H1 (cell line): ENCODE measurements around the gene MGLL. TPM values are rescaled to one million over a fixed set of nuclear protein-coding genes. Genes with fewer than 3 reads are reported as not detected.

ENCODE experiments used
- CTCF ChIA-PET: fragments of 300-600 bp; sonication (Branson Sonifier 250); formaldehyde crosslinking; loops from one replicate; lab custom pipeline; 2021; ENCODE audit not compliant: partially characterized antibody; lab: Charles Lee
- POLR2A ChIA-PET: fragments of 300-600 bp; sonication (Branson Sonifier 250); formaldehyde crosslinking; loops from one replicate; lab custom pipeline; 2021; ENCODE audit warnings: inconsistent platforms; ENCODE audit not compliant: partially characterized antibody; lab: Charles Lee
- DNase-seq, 2 experiments: peaks; one replicate each; pipeline versions ENCODE4 v3.0.0 to v3.0.0-alpha.2; 2010 to 2022; ENCODE audit warnings: low spot score in 2 of 2, low read depth in 1 of 2, mixed read lengths in 1 of 2
- FAIRE-seq: peaks from 2 replicates; lab custom pipeline; 2011; peaks lifted over from hg19 to GRCh38; lab: Jason Lieb, UNC
- H2AFZ ChIP-seq: 2 replicates; pipeline ENCODE4 v1.8.1; 2012; ENCODE audit warnings: low read length, inconsistent platforms
- H2AK5ac ChIP-seq: 2 replicates; pipeline ENCODE4 v1.6.1; 2013; ENCODE audit warnings: low read depth, low read length
- H2BK120ac ChIP-seq: replicated peaks from 2 replicates; pipeline ENCODE3; 2013; ENCODE audit warnings: low read depth, low read length, inconsistent platforms
- H2BK12ac ChIP-seq: 2 replicates; pipeline ENCODE4 v1.6.1; 2013; ENCODE audit warnings: low read depth, low read length
- H2BK15ac ChIP-seq: 2 replicates; pipeline ENCODE4 v1.6.1; 2013; ENCODE audit warnings: low read length
- H2BK20ac ChIP-seq: 2 replicates; pipeline ENCODE4 v1.6.1; 2013; ENCODE audit warnings: low read length
- H2BK5ac ChIP-seq: 2 replicates; pipeline ENCODE4 v1.6.1; 2013; ENCODE audit warnings: low read depth, low read length
- H3K14ac ChIP-seq: 2 replicates; pipeline ENCODE4 v1.6.1; 2013; ENCODE audit warnings: inconsistent platforms; ENCODE audit not compliant: insufficient read length
- H3K18ac ChIP-seq: 2 replicates; pipeline ENCODE4 v1.6.1; 2013; ENCODE audit warnings: low read length; ENCODE audit errors: extremely low read depth
- H3K23ac ChIP-seq: 2 replicates; pipeline ENCODE4 v1.6.1; 2013; ENCODE audit warnings: inconsistent platforms; ENCODE audit not compliant: insufficient read length
- H3K23me2 ChIP-seq: 2 replicates; pipeline ENCODE4 v1.6.1; 2013; ENCODE audit warnings: low read depth, low read length
- H3K27ac ChIP-seq: 2 replicates; pipeline ENCODE4 v1.6.1; 2011; ENCODE audit warnings: low read depth, low read length, inconsistent platforms
- H3K27me3 ChIP-seq, 4 experiments: replicated peaks in 1 of 4; 1 replicate in 1 of 4; 2 replicates in 3 of 4; pipeline versions ENCODE4 v1.6.1 to v1.8.1; 2011 to 2013; ENCODE audit warnings: low read length in 3 of 4, mild to moderate bottlenecking in 3 of 4, inconsistent platforms in 2 of 4, mixed read lengths in 2 of 4, moderate library complexity in 1 of 4; ENCODE audit not compliant: control insufficient read depth in 3 of 4, insufficient read depth in 3 of 4; ENCODE audit errors: extremely low read depth in 1 of 4
- H3K36me3 ChIP-seq, 4 experiments: 2 replicates each; pipeline versions ENCODE4 v1.6.1 to v1.8.1; 2011 to 2013; ENCODE audit warnings: mild to moderate bottlenecking in 4 of 4, low read length in 3 of 4, moderate library complexity in 2 of 4, control low read depth in 1 of 4, inconsistent platforms in 1 of 4; ENCODE audit not compliant: insufficient read depth in 4 of 4, control insufficient read depth in 2 of 4
- H3K4ac ChIP-seq: replicated peaks from 2 replicates; pipeline ENCODE3; 2013; ENCODE audit warnings: low read length, low read depth, mixed read lengths, inconsistent platforms; ENCODE audit not compliant: insufficient read length
- H3K4me1 ChIP-seq, 4 experiments: replicated peaks in 1 of 4; 1 replicate in 1 of 4; 2 replicates in 3 of 4; pipeline versions ENCODE4 v1.6.1 to v1.8.1; 2011 to 2013; ENCODE audit warnings: low read length in 3 of 4, inconsistent platforms in 2 of 4, mixed read lengths in 1 of 4; ENCODE audit not compliant: insufficient read depth in 4 of 4, control insufficient read depth in 3 of 4
- H3K4me2 ChIP-seq, 2 experiments: 2 replicates each; pipeline versions ENCODE4 v1.6.1 to v1.8.1; 2011 to 2013; ENCODE audit warnings: low read depth in 2 of 2, low read length in 2 of 2, control low read depth in 1 of 2, inconsistent platforms in 1 of 2, mild to moderate bottlenecking in 1 of 2; ENCODE audit not compliant: insufficient read depth in 1 of 2
- H3K4me3 ChIP-seq, 4 experiments: fragments of 200-600, 300-600 bp in 1 of 4; sonication (generic), shearing (Covaris generic), sonication (Bioruptor Twin) in 1 of 4; 2 replicates each; pipeline versions ENCODE4 v1.5.1 to v1.8.1; 2011 to 2016; ENCODE audit warnings: low read length in 4 of 4, low read depth in 3 of 4, control low read depth in 2 of 4, inconsistent platforms in 2 of 4, mild to moderate bottlenecking in 2 of 4, mixed read lengths in 1 of 4, moderate library complexity in 1 of 4; ENCODE audit not compliant: insufficient read depth in 2 of 4; ENCODE audit errors: extremely low read depth in 1 of 4
- H3K56ac ChIP-seq: replicated peaks from 2 replicates; pipeline ENCODE3; 2013; ENCODE audit warnings: low read depth, mild to moderate bottlenecking, mixed read lengths, low read length, inconsistent platforms; ENCODE audit not compliant: insufficient read length
- H3K79me1 ChIP-seq: 2 replicates; pipeline ENCODE4 v1.6.1; 2013; ENCODE audit warnings: low read depth, low read length, control low read depth
- H3K79me2 ChIP-seq, 2 experiments: 2 replicates each; pipeline versions ENCODE4 v1.6.1 to v1.8.1; 2012 to 2013; ENCODE audit warnings: low read length in 2 of 2, mild to moderate bottlenecking in 2 of 2, inconsistent platforms in 1 of 2; ENCODE audit not compliant: insufficient read depth in 2 of 2, control insufficient read depth in 1 of 2
- H3K9ac ChIP-seq, 4 experiments: replicated peaks in 1 of 4; 1 replicate in 1 of 4; 2 replicates in 3 of 4; pipeline versions ENCODE4 v1.6.1 to v1.8.1; 2011 to 2013; ENCODE audit warnings: low read depth in 3 of 4, low read length in 3 of 4, control low read depth in 2 of 4, mild to moderate bottlenecking in 2 of 4, moderate library complexity in 2 of 4, inconsistent platforms in 1 of 4; ENCODE audit errors: extremely low read depth in 1 of 4
- H3K9me3 ChIP-seq, 2 experiments: 2 replicates each; pipeline versions ENCODE4 v1.6.1 to v1.8.1; 2012 to 2013; ENCODE audit warnings: mild to moderate bottlenecking in 2 of 2, moderate library complexity in 2 of 2, control low read depth in 1 of 2, inconsistent platforms in 1 of 2, low read depth in 1 of 2, low read length in 1 of 2, mixed read lengths in 1 of 2; ENCODE audit not compliant: insufficient read depth in 2 of 2
- H4K20me1 ChIP-seq, 2 experiments: replicated peaks in 1 of 2; 2 replicates each; pipeline versions ENCODE3 to v1.8.1; 2011 to 2013; ENCODE audit warnings: inconsistent platforms in 2 of 2, low read length in 2 of 2, mild to moderate bottlenecking in 1 of 2; ENCODE audit not compliant: insufficient read depth in 2 of 2, control insufficient read depth in 1 of 2
- H4K5ac ChIP-seq: 2 replicates; pipeline ENCODE4 v1.6.1; 2013; ENCODE audit warnings: low read length, low read depth, mixed read lengths, inconsistent platforms; ENCODE audit not compliant: insufficient read length
- H4K8ac ChIP-seq: 2 replicates; pipeline ENCODE4 v1.8.0; 2013; ENCODE audit warnings: mild to moderate bottlenecking, moderate library complexity, low read length, inconsistent platforms; ENCODE audit not compliant: insufficient read depth; ENCODE audit errors: extremely low read depth
- H4K91ac ChIP-seq: replicated peaks from 2 replicates; pipeline ENCODE3; 2013; ENCODE audit warnings: low read length, mixed read lengths, inconsistent platforms; ENCODE audit not compliant: insufficient read length
- ATF3 ChIP-seq: IDR thresholded peaks from 2 replicates; pipeline ENCODE4 v1.6.1; 2011; ENCODE audit warnings: low read depth, mild to moderate bottlenecking, low read length; ENCODE audit not compliant: insufficient read depth
- CBX8 ChIP-seq: fragments of 300-800, 300-1000 bp; sonication (generic); IDR thresholded peaks from 2 replicates; pipeline ENCODE4 v1.7.1; 2016; ENCODE audit warnings: low read depth, low read length, borderline replicate concordance
- CHD2 ChIP-seq: IDR thresholded peaks from 2 replicates; pipeline ENCODE4 v1.6.1; 2012; ENCODE audit warnings: low read length, improper control_type of control experiment
- CTBP2 ChIP-seq: IDR thresholded peaks from 2 replicates; pipeline ENCODE4 v1.7.0; 2011; ENCODE audit warnings: borderline replicate concordance, mild to moderate bottlenecking, moderate library complexity, mixed read lengths, low read length; ENCODE audit not compliant: insufficient read depth, insufficient read length
- FOSL1 ChIP-seq: IDR thresholded peaks from 2 replicates; pipeline ENCODE4 v1.6.1; 2011; ENCODE audit warnings: mild to moderate bottlenecking, low read depth, low read length, moderate library complexity; ENCODE audit not compliant: insufficient read depth
- KDM4A ChIP-seq: IDR thresholded peaks from one replicate; pipeline ENCODE4 v1.7.1; 2012; ENCODE audit warnings: low read depth, mild to moderate bottlenecking, moderate library complexity, low read length, inconsistent platforms; ENCODE audit not compliant: severe bottlenecking
- NANOG ChIP-seq: IDR thresholded peaks from 2 replicates; pipeline ENCODE4 v1.6.1; 2011; ENCODE audit warnings: low read length, low read depth, mild to moderate bottlenecking, inconsistent platforms; ENCODE audit not compliant: insufficient read depth, poor library complexity, severe bottlenecking
- RAD21 ChIP-seq, 2 experiments: IDR thresholded peaks in 1 of 2; conservative IDR thresholded peaks in 1 of 2; 2 replicates each; pipeline ENCODE4 v1.6.1; 2011; ENCODE audit warnings: low read depth in 2 of 2, low read length in 2 of 2, improper control_type of control experiment in 1 of 2, inconsistent platforms in 1 of 2, mild to moderate bottlenecking in 1 of 2, moderate library complexity in 1 of 2
- SP1 ChIP-seq: IDR thresholded peaks from 2 replicates; pipeline ENCODE4 v1.6.1; 2011; ENCODE audit warnings: low read depth, low read length
- TBP ChIP-seq: IDR thresholded peaks from 2 replicates; pipeline ENCODE4 v1.6.1; 2011; ENCODE audit warnings: low read depth, low read length, improper control_type of control experiment
- TCF12 ChIP-seq: IDR thresholded peaks from 2 replicates; pipeline ENCODE4 v1.6.1; 2011; ENCODE audit warnings: low read depth, mild to moderate bottlenecking, low read length
- WGBS, 2 experiments: shearing (Covaris generic) in 1 of 2; methylation state at CpG; one replicate each; pipeline versions ENCODE4 v1.1.6 to v1.1.7; 2013 to 2015; ENCODE audit warnings: low lambda C conversion rate in 2 of 2, mixed read lengths in 2 of 2, inconsistent platforms in 1 of 2, low coverage in 1 of 2, missing lambda C conversion rate in 1 of 2; ENCODE audit not compliant: insufficient replicate concordance in 2 of 2, insufficient coverage in 1 of 2, insufficient read length in 1 of 2; ENCODE audit errors: extremely low coverage in 1 of 2, missing lambda C conversion rate in 1 of 2; 5-methylcytosine and 5-hydroxymethylcytosine counted together
- polyA plus RNA-seq, 7 experiments: library from polyadenylated mRNA; depleted of rRNA in 3 of 7; stranded (reverse) in 5 of 7; unstranded in 2 of 7; fragments of >200 nt in 5 of 7; fragments of 200-250 nt in 2 of 7; gene quantifications; 1 replicate in 5 of 7; 2 replicates in 1 of 7; 4 replicates in 1 of 7; pipeline versions ENCODE4 v1.2.1 to v1.2.3, GENCODE V29; 2011 to 2013; ENCODE audit warnings: missing spikeins in 2 of 7, mixed read lengths in 2 of 7
- total RNA-seq: library from RNA; stranded (reverse); fragmentation: NEBNext Ultra II Directional; extraction: Animal tissue kit (Norgen Biotek cat#: 25700); gene quantifications from 2 replicates; pipeline ENCODE4 v1.2.1, GENCODE V29; 2021

Gene MGLL
- total and polyA plus RNA-seq, 2 of the 8 experiments (the other 6 are each of a cell fraction or from before 2014, with no cell fraction given): 0.05 to 0.34 TPM

- no peak overlapping the region for H2AK5ac ChIP-seq
- no peak overlapping the region for H2BK15ac ChIP-seq
- no peak overlapping the region for H4K91ac ChIP-seq
- no peak for DNase-seq
- no peak for FAIRE-seq
- H3K36me3 ChIP-seq: no peaks in the 10 kb centered on the region
- H3K9me3 ChIP-seq: no peaks in the 10 kb centered on the region
- H3K56ac ChIP-seq: no peak overlapping the region
- no peak overlapping the region for H2BK120ac ChIP-seq
- no peak overlapping the region for H2BK20ac ChIP-seq
- H3K27ac ChIP-seq: no peak overlapping the region
- TF ChIP-seq FOSL1 (no peak), CHD2 (no peak), CBX8 (no peak), ATF3 (no peak), RAD21 (IDR thresholded peaks at IDR 0.05 in 1 of 2, conservative IDR thresholded peaks at IDR 0.05 in 1 of 2; ENCODE audit: low read depth in 2 of 2, low read length in 2 of 2) (no peak), CTBP2 (no peak), KDM4A (no peak), TBP (no peak), SP1 (no peak), TCF12 (no peak), NANOG (no peak)
- no peak overlapping the region for H2BK5ac ChIP-seq
- no peak overlapping the region for H2AFZ ChIP-seq
- no peak overlapping the region for H4K5ac ChIP-seq
- no peaks in the 10 kb centered on the region for H3K79me2 ChIP-seq
- no peak overlapping the region for H3K9ac ChIP-seq
- no peak overlapping the region for H3K4ac ChIP-seq
- no peaks in the 10 kb centered on the region for H4K20me1 ChIP-seq
- ChIA-PET POLR2A (no interaction called here), CTCF (interaction anchor here (0.6 to 1.4 kb wide), 3 partner anchors 51 to 656 kb away, joined by 3 read pairs; no protein-coding TSS in a partner anchor)
- no peak overlapping the region for H3K23ac ChIP-seq
- H3K4me1 ChIP-seq: no peaks in the 10 kb centered on the region; a peak in 1 of 7 replicates
- H3K14ac ChIP-seq: no peak overlapping the region
- WGBS, 2 experiments: 91% methylated on average over 19 of the region's 19 CpGs; no CpG with 5 or more reads in 1 of the 2 experiments
- H3K18ac ChIP-seq: no peak overlapping the region
- no peak overlapping the region for H3K4me2 ChIP-seq
- no peak overlapping the region; the same call in 1 of the 2 replicates for H4K8ac ChIP-seq
- H3K4me3 ChIP-seq: no peak overlapping the region
- H3K23me2 ChIP-seq: no peaks in the 10 kb centered on the region
- no peaks in the 10 kb centered on the region for H3K79me1 ChIP-seq
- no peak overlapping the region for H2BK12ac ChIP-seq
- no peaks in the 10 kb centered on the region for H3K27me3 ChIP-seq
Measured at GRCh38 chr3:127786353-127787070, 35.8 kb downstream of the MGLL start.
